HCT116 (cell line): ENCODE data around the gene UBASH3B. TPM values are rescaled to one million over a fixed set of nuclear protein-coding genes. Genes with fewer than 3 reads are reported as not detected.
A peak's percentile ranks its signal among the peaks of the same experiment; 100 is the strongest.

Experiments
- ATAC-seq: fragments of 200-7000 bp; cut with Tn5 transposase; 2 replicates; pipeline ENCODE4 v1.9.1; 2020; ENCODE audit warnings: mild to moderate bottlenecking, moderate library complexity
- BruUV-seq: library from RNA; stranded (reverse); fragments of 400-500 nt; replicated peaks from 2 replicates; lab custom pipeline; 2021; lab: Mats Ljungman, UMichigan
- CTCF ChIA-PET: fragments of 300-600 bp; sonication (Branson Sonifier 250); formaldehyde crosslinking; loops from one replicate; lab custom pipeline; 2021; ENCODE audit warnings: antibody characterized with exemption; lab: Charles Lee
- POLR2A ChIA-PET: fragments of 300-600, 350-600 bp; sonication (Branson Sonifier 250); formaldehyde crosslinking; loops from one replicate; lab custom pipeline; 2021; ENCODE audit warnings: antibody characterized with exemption; lab: Charles Lee
- RAD21 ChIA-PET, 2 experiments: fragments of 300-600 bp; sonication (Branson Sonifier 250); formaldehyde crosslinking; loops; one replicate each; lab custom pipeline; 2023; ENCODE audit warnings: low total read pairs in 2 of 2; ENCODE audit not compliant: uncharacterized antibody in 2 of 2, unreplicated experiment in 2 of 2, low non-redundant PET in 1 of 2; lab: Charles Lee
- DNase-seq: peaks from one replicate; pipeline ENCODE4 v3.0.0-alpha.2; 2010; ENCODE audit warnings: low read depth, low spot score
- H2AFZ ChIP-seq: fragments of 200-600 bp; shearing (Covaris generic), sonication (generic); 2 replicates; pipeline ENCODE4 v1.6.1; 2017; ENCODE audit warnings: low read depth, mixed run types, mixed read lengths, antibody characterized with exemption, low read length; ENCODE audit not compliant: poor library complexity, severe bottlenecking
- H3K27ac ChIP-seq: 2 replicates; pipeline ENCODE4 v1.5.1; 2012; ENCODE audit warnings: low read depth, low read length
- H3K27me3 ChIP-seq: fragments of 200-600 bp; sonication (generic); 2 replicates; pipeline ENCODE4 v1.6.1; 2016; ENCODE audit warnings: mixed run types, low read length, mixed read lengths; ENCODE audit not compliant: insufficient read depth
- H3K36me3 ChIP-seq, 2 experiments: fragments of 200-500 bp in 1 of 2; fragments of 200-600 bp in 1 of 2; sonication (Bioruptor generic) in 1 of 2; sonication (generic) in 1 of 2; 2 replicates each; pipeline versions ENCODE4 v1.5.1 to v1.6.1; 2014 to 2016; ENCODE audit warnings: low read length in 2 of 2, inconsistent platforms in 1 of 2, mixed read lengths in 1 of 2, mixed run types in 1 of 2; ENCODE audit not compliant: insufficient read depth in 2 of 2, control insufficient read depth in 1 of 2
- H3K4me1 ChIP-seq, 2 experiments: fragments of 200-600 bp in 1 of 2; sonication (generic) in 1 of 2; 2 replicates each; pipeline versions ENCODE4 v1.5.1 to v1.6.1; 2012 to 2017; ENCODE audit warnings: low read length in 2 of 2, inconsistent platforms in 1 of 2, mild to moderate bottlenecking in 1 of 2, mixed read lengths in 1 of 2, mixed run types in 1 of 2, moderate library complexity in 1 of 2; ENCODE audit not compliant: insufficient read depth in 2 of 2, control insufficient read depth in 1 of 2
- H3K4me2 ChIP-seq: fragments of 200-600 bp; sonication (generic); 2 replicates; pipeline ENCODE4 v1.6.1; 2017; ENCODE audit warnings: mixed run types, low read length, mixed read lengths
- H3K4me3 ChIP-seq, 2 experiments: fragments of 200-600 bp in 1 of 2; sonication (generic) in 1 of 2; replicated peaks in 1 of 2; 2 replicates each; pipeline ENCODE4 v1.5.1; 2011 to 2016; ENCODE audit warnings: low read length in 2 of 2, control low read depth in 1 of 2, low read depth in 1 of 2, mild to moderate bottlenecking in 1 of 2, mixed read lengths in 1 of 2, mixed run types in 1 of 2
- H3K79me2 ChIP-seq: fragments of 200-600 bp; sonication (generic); 2 replicates; pipeline ENCODE4 v1.6.1; 2017; ENCODE audit warnings: mild to moderate bottlenecking, mixed run types, low read length, moderate library complexity, mixed read lengths; ENCODE audit not compliant: insufficient read depth
- H3K9ac ChIP-seq: fragments of 200-600 bp; sonication (generic); 2 replicates; pipeline ENCODE4 v1.6.1; 2016; ENCODE audit warnings: low read length, mixed read lengths
- H3K9me2 ChIP-seq: fragments of 200-600 bp; sonication (generic), shearing (Covaris generic); 2 replicates; pipeline ENCODE4 v1.6.1; 2017; ENCODE audit warnings: mixed run types, mild to moderate bottlenecking, moderate library complexity; ENCODE audit not compliant: insufficient read depth
- H3K9me3 ChIP-seq, 2 experiments: fragments of 200-500 bp in 1 of 2; fragments of 200-600 bp in 1 of 2; sonication (Bioruptor generic) in 1 of 2; sonication (generic) in 1 of 2; 2 replicates each; pipeline ENCODE4 v1.6.1; 2014 to 2017; ENCODE audit warnings: low read length in 2 of 2, mixed read lengths in 2 of 2, inconsistent platforms in 1 of 2, low read depth in 1 of 2, mild to moderate bottlenecking in 1 of 2, mixed run types in 1 of 2, moderate library complexity in 1 of 2; ENCODE audit not compliant: control insufficient read depth in 1 of 2, insufficient read depth in 1 of 2
- H4K20me1 ChIP-seq: fragments of 200-600 bp; sonication (generic), shearing (Covaris generic); 2 replicates; pipeline ENCODE4 v1.6.1; 2017; ENCODE audit warnings: mixed run types, mild to moderate bottlenecking, moderate library complexity; ENCODE audit not compliant: insufficient read depth
- CBX3 ChIP-seq: IDR thresholded peaks from 2 replicates; pipeline ENCODE4 v1.6.1; 2012; ENCODE audit warnings: low read depth
- CTCF ChIP-seq, 3 experiments: fragments of 200-600 bp in 1 of 3; sonication (generic) in 1 of 3; IDR thresholded peaks in 2 of 3; conservative IDR thresholded peaks in 1 of 3; 2 replicates each; pipeline ENCODE4 v1.5.1; 2012 to 2017; ENCODE audit warnings: low read depth in 2 of 3, low read length in 2 of 3, antibody characterized with exemption in 1 of 3, borderline replicate concordance in 1 of 3, control low read depth in 1 of 3, mild to moderate bottlenecking in 1 of 3, mixed read lengths in 1 of 3, mixed run types in 1 of 3, moderate library complexity in 1 of 3; ENCODE audit not compliant: insufficient read depth in 1 of 3
- EGR1 ChIP-seq: IDR thresholded peaks from 2 replicates; pipeline ENCODE4 v1.6.1; 2012; ENCODE audit warnings: low read depth
- JUND ChIP-seq: IDR thresholded peaks from 2 replicates; pipeline ENCODE4 v1.6.1; 2012
- POLR2AphosphoS5 ChIP-seq: IDR thresholded peaks from 2 replicates; pipeline ENCODE4 v1.6.1; 2011; ENCODE audit warnings: mild to moderate bottlenecking, low read depth, low read length, moderate library complexity
- RAD21 ChIP-seq: IDR thresholded peaks from 2 replicates; pipeline ENCODE4 v1.6.1; 2012; ENCODE audit warnings: low read depth, mild to moderate bottlenecking
- SP1 ChIP-seq: IDR thresholded peaks from 2 replicates; pipeline ENCODE4 v1.6.1; 2012; ENCODE audit warnings: low read depth
- SRF ChIP-seq: IDR thresholded peaks from 2 replicates; pipeline ENCODE4 v1.6.1; 2012; ENCODE audit warnings: low read depth
- YY1 ChIP-seq: IDR thresholded peaks from 2 replicates; pipeline ENCODE4 v1.6.1; 2011; ENCODE audit warnings: low read length, low read depth, moderate library complexity, mild to moderate bottlenecking; ENCODE audit not compliant: insufficient replicate concordance; ENCODE audit errors: extremely low read depth
- ZFX ChIP-seq: fragments of 450-650 bp; IDR thresholded peaks from 2 replicates; pipeline ENCODE4 v1.6.1; 2017
- intact Hi-C: fragments of 100-400 bp; cut with micrococcal nuclease; formaldehyde crosslinking; loops from 2 replicates; pipeline ENCODE4 v1.10.0; 2022
- total RNA-seq: library from RNA; stranded (reverse); gene quantifications from one replicate; pipeline ENCODE4 v1.2.1, GENCODE V29; 2021; ENCODE audit not compliant: unreplicated experiment

UBASH3B gene
- total RNA-seq, 1 experiment from 2014 or later, result 40.3 TPM

GRCh38 chr11:122616718-122617117 is 38.8 kb upstream of the UBASH3B start:
- ATAC-seq, result no peak
- Histone ChIP-seq H2AFZ (no peak overlapping the region), H3K4me1 (peaks cover 0 to 20% of the 10 kb centered on the region in 2 experiments; a peak in 2 of 4 replicates), H3K36me3 (no peaks in the 10 kb centered on the region), H3K27ac (no peak overlapping the region), H3K27me3 (no peaks in the 10 kb centered on the region), H3K4me3 (no peak overlapping the region), H3K9ac (no peak overlapping the region), H3K9me3 (no peaks in the 10 kb centered on the region), H3K9me2 (no peaks in the 10 kb centered on the region), H3K79me2 (no peaks in the 10 kb centered on the region), H4K20me1 (no peaks in the 10 kb centered on the region), H3K4me2 (0 out of 2 replicates have a peak overlapping the region, but pooled peaks have one; percentile 34)
- CTCF ChIA-PET, result interaction anchor here (1.9 kb wide), 1 partner anchor 12 kb away, joined by 5 read pairs; no protein-coding TSS in a partner anchor
- BruUV-seq, result no TSS peak
- POLR2A ChIA-PET, result no interaction called here
- no peak for DNase-seq
- intact Hi-C loops, result no loop called here
- RAD21 ChIA-PET, result no interaction called here
- TF ChIP-seq ZFX (no peak), YY1 (no peak), SRF (no peak), EGR1 (no peak), JUND (no peak), CTCF (IDR thresholded peaks at IDR 0.05 in 2 of 3, conservative IDR thresholded peaks at IDR 0.05 in 1 of 3; ENCODE audit: borderline replicate concordance in 1 of 3, insufficient read depth in 1 of 3, low read depth in 2 of 3, low read length in 2 of 3) (no peak), CBX3 (no peak), POLR2AphosphoS5 (no peak), SP1 (no peak), RAD21 (no peak)
